ENCODE data around the gene NUP58.

GRCh38 chr13:25292301-25292700 lies 9.1 kb upstream of the NUP58 start:
- TF ChIP-seq CTCF (IDR thresholded peaks at IDR 0.05; ENCODE audit: low read length) (no peak), EZH2 (optimal IDR thresholded peaks at IDR 0.05; ENCODE audit: low read depth, low read length) (no peak)
